CD4-positive, alpha-beta T cell treated with Interleukin-4 for 1 hour (primary cell): ENCODE data around the gene RSPRY1.

ENCODE experiments used
- DNase-seq, 2 donors: peaks; one replicate each; pipeline ENCODE4 v3.0.0-alpha.2; 2020 to 2022

The RSPRY1 gene

DNA sequence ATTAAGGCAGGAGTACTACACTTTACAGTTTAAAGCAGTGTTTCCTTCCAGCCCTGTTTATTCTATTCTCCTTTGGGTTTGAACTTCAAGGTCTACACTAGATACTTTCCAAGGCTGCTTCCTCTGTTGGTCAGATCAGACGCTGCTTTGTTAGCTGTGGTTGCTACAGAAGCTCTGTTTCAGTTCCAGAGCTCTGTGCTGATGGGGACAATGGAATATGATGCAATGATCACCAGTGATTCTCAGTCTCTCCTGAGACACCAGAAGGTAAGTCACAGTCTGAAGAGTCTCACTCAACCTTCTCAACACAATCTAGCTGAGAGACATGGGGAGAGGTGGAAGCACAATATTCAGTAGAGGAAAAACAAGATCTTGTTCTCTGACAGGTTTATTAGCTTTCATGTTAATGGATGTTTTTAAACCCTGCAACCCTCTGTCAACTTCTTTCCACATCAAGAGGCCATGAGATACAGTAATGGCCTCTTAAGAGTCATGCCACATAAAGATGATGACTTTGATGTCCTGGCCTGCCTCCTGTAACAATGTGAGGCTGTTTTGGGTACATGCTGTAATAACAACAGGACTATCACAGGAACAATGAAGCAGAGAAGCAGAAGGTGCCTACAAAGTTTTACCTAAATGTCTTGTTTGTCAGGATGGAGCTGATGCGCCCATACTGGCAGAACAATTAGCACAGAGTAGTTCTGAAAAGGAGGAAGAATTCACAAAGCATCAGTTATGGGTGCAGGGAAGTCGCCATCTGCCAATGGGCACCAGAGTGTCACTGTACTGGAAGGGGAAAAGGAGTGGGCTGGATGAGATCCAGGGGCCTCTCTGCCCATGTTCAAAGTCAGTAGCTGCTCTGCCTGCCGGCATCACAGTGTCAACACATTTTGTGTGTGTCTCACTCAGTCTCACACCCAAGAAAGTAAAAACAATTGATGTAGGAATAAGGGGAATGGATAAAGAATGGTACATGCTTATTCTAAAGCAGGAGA lies 33.7 kb upstream of the RSPRY1 start:
- no peak for DNase-seq

GRCh38 chr16:57153841-57154240 lies 32.3 kb upstream of the RSPRY1 start:
- no peak for DNase-seq

GRCh38 chr16:57155702-57156350 lies 30.3 kb upstream of the RSPRY1 start:
- no peak for DNase-seq

DNA sequence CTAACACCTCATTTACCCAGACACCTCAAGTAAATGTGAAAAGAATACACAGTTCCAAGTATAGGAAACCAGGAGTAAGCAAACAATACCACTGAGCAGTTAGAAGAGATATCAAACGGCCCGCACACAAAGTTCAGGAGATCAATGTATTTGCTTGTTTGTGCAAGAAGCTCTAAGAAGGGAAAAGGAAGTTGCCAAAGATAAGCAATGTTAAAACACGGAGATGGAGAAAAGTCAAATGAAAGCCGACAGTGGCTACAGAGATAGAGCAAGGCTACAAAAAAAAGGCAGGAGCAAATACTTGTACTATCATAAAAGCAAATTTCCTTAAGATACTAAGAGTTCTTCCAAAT lies 29.8 kb upstream of the RSPRY1 start:
- DNase-seq = no peak

DNA sequence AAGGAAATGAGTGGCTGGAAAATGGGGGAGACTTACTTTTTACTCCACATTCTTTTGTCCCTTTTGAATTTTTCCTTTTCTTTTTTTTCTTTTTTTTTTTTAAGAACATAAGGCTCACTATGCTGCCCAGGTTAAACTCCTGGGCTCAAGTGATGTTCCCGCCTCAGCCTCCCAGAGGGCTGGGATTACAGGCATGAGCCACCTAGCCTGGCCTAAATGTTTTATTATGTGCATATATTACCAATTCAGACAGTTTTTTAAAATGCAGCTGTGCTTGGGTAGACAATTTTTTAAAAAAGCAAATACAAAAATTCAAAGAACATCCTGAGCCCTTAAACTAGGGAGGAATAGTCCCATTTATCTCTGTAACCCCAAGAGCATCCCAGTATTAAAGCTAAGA lies 28.6 kb upstream of the RSPRY1 start:
- no peak for DNase-seq

DNA sequence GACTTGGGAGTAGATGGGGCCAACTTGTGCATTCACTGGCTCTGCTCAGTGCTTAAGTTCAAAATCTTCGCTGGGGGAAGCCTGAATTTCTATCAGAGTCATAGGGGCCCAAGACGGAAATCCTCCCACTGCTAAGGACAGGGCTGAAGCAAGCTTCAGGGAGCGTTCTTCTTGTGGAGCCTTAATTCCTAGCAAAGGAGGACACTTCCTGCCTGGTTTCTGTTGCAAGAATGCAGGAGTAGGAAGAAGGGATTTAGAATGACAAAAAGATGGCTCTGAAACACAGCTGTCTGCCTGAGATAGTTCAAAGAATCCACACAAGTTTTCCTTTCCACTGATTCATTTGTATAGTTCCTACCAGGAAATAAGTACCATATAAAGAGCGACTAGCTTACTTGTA lies 26.7 kb upstream of the RSPRY1 start:
- DNase-seq = no peak

- DNase-seq = no peak
Observed at GRCh38 chr16:57163842-57164241, 22.3 kb upstream of the RSPRY1 start.

- DNase-seq = no peak
Observed at GRCh38 chr16:57165483-57165882, 20.6 kb upstream of the RSPRY1 start.

DNA sequence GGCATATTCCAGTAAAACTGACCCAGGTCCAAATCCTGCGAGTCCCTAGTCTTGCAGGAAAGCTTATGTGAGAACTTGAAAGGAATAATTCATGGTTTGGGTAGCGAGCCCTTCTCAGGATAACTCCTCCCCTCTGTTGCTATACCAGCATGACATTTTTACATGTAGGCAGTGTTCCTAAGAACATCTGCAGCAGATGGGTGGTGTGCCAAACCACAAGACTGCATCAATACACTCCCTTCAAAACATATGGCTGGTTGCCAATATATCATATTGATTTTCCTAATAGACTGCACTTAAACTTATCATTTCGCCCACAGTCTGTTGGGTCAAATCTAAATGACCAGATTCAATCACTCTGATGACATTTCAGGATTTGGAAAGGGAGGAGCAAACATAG lies 20.2 kb upstream of the RSPRY1 start:
- no peak for DNase-seq

DNA sequence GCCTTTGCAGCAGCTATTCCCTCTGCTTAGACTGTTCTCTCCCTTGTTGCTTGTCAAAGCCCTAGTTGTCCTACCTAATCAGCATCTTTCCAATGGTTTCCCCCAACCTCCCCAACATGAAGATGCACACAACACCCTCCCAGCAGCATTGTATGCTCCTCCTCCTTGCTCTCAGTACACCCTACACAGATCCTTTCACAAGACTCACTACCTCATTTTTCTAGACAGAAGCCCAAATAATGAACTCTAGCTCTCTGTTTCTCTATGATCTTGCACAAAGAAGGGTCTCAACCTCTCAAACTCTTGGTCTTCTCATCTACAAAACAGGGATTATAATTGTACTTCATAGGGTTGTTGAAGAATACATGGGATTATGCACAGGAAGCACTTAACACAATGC lies 19.7 kb upstream of the RSPRY1 start:
- no peak for DNase-seq

GRCh38 chr16:57166951-57167350 lies 19.2 kb upstream of the RSPRY1 start:
- no peak for DNase-seq

GRCh38 chr16:57167538-57167937 lies 18.6 kb upstream of the RSPRY1 start:
- DNase-seq = no peak

- peak in 1 of 2 donors; percentile 78 for DNase-seq
Observed at GRCh38 chr16:57167953-57168352, 18.2 kb upstream of the RSPRY1 start.

GRCh38 chr16:57169327-57169726 lies 16.8 kb upstream of the RSPRY1 start:
- DNase-seq = no peak

GRCh38 chr16:57172721-57173290 lies 13.3 kb upstream of the RSPRY1 start:
- DNase-seq = no peak

DNA sequence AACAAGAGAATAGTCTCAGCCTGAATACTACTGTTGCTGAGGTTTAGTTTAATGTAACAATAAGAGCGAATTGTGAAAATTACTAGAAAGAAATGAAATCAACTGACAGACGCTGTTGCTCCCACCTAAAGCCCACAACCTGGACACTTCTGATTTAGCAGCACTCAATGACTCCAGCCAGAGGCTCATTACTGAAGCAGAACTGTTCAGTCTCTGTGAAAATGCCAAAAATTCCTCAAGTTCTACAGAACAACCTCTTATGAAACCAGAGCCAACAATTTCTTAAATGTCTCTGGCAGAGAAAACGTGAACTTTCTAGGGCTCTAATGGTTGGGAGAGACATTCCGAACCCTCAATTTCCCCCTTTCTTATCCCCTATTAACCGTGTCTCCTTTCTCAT lies 10.2 kb upstream of the RSPRY1 start:
- no peak for DNase-seq

GRCh38 chr16:57178196-57178595 lies 7.9 kb upstream of the RSPRY1 start:
- no peak for DNase-seq

- no peak for DNase-seq
Observed at GRCh38 chr16:57178793-57179212, 7.3 kb upstream of the RSPRY1 start.

DNA sequence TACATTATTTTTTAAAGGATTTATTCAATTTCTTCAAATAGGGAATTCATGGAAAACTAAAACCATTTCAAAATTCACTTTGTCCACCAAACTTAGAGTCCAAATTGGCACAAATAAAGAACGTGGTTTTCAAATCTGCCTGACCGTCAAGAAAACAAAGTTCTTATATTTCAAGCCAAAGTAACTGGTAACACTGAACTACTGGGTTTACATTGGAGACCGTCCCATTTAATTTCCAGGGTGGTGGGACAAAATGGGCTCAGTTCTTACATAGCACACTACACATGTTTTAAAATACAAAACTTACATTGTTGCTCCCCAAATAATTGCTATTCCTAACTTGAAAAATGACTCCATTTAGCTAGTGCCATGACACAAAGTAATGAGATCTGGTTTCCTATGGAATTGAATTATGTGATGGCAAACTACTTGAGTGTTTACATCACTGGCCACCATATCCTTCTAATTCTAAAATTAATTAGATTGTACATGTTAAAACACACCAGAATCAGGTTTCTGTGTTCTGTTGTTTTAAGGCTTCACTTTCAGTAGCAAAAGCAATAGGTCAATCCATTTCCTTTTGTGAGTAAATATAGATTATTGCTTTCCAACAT lies 6.8 kb upstream of the RSPRY1 start:
- DNase-seq = no peak

GRCh38 chr16:57184113-57184512 lies 2.0 kb upstream of the RSPRY1 start:
- DNase-seq = no peak

GRCh38 chr16:57184887-57185445 lies 1.2 kb upstream of the RSPRY1 start:
- no peak for DNase-seq

- DNase-seq = peak in 1 of 2 donors; percentile 50
Observed at GRCh38 chr16:57185446-57185944, 634 bp upstream of the RSPRY1 start.
